GM21786 (cell line): Measurements from ENCODE around the gene SORCS1.

Source experiments
- ATAC-seq: cut with Tn5 transposase; IDR thresholded peaks from one replicate; pipeline ENCODE4 v1.9.1; 2021; ENCODE audit not compliant: unreplicated experiment

The SORCS1 gene

DNA sequence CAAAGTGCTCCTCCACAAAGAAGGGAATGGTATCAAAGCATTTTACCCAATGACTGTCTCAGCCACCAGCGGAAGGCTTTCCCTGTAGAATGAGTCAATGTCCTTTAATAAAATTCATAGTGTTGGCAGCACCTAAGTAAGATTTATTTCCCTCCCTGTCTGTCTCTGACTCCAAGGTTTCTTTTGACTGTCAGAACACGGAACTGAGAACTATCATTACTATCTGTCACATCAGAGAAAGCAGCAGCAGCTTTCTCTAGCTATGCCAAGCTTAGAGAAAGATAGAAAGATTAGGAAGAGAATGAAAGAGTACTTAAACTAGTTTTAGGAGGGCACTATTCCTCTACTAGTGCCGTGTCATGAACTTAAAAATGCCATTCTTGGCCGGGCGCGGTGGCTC lies 400.1 kb downstream of the SORCS1 start:
- ATAC-seq, result no peak

DNA sequence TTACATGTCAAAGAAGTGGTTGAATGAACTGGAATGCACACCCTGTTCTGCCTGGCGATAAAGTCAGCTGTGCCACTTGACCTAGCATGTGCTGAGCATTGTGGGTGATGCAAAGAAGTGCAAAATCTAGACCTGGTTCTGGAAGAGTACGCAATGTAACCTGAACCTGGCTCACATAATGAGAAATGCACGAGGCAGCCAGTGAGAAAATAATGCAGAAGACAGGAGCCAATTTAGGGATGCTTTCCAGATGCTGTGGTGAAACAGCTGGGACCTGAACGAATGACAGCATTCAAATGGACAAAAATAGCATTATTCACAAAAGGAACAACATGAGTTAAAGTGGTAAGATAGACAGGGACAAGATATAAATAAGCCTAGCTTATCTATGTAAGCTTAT lies 402.6 kb downstream of the SORCS1 start:
- no peak for ATAC-seq

DNA sequence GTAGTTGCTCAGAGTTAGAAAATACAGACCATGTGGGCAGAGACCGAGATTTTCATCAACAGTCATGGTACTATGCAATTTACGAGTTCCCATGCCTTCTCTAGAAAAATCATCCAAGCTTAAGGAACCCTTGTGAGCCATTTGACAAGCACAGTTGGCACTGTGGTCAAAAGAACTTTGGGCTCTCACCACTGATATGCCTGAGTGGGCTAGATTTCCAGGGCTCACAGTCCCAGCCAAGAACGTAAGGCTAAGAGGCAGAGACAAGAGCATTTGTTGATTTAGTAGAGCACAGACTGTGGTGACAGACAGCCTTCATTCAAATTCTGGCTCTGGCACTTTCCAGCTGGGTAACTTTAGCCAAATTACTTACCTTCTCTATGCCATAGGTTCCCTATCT lies 407.0 kb downstream of the SORCS1 start:
- no peak for ATAC-seq

DNA sequence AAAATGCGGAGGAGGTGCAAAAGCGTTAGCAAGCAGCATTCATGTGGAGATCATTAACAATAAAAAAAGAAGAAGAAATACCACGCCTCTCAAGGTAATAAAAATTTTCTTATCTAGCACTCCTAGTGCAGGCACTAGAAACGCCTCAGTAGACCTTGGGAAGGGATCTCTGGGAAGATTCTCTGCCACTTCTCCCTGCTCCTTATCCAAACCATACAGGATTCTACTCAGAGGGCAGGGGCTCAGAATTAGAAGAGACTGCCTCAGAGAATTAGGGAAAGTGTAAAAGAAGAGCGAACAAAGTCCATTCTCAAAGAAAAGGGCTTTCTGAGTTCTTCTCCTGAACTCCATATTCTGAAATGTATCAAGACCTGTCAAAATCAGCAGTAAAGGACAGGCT lies 413.4 kb downstream of the SORCS1 start:
- no peak for ATAC-seq

DNA sequence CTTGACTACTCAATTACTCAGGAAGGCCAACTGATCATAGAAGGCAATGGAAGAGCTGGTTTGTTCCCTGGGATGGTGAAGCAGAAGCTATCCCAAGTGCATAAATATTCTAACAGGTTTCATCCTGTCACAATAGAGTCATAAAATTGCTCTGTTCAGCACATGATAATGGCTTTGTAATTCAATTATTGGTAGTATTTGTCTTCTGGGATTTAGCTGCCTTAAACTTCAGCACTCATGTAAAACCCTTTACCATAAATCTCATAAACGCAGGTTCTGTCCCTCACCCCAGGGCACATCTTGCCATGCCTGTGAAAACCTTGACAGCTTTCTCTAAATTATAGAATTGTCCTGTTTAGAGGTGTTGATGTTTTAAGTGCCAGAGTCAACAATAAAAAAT lies 417.6 kb downstream of the SORCS1 start:
- ATAC-seq, result no peak

DNA sequence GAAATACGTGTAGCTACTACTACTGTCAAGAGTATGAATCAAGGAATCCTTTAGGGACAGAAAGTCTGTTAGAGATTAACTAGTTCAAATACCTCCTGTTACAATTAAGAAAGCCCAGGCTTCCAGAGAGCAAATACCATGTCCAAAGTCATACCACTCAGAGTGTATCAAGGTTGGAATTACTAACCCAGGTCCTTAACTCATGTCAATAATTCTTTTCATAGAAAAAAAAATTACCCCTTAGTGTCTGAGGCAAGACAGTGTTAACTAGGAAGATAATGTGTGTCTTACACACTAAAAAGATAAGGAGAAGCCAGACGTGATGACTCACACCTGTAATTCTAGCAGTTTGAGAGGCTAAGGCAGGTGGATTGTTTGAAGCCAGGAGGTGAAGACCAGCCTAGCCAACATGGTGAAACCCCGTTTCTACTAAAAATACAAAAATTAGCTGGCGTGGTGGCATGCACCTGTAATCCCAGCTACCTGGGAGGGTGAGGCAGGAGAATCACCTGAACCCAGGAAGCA lies 423.4 kb downstream of the SORCS1 start:
- no peak for ATAC-seq

DNA sequence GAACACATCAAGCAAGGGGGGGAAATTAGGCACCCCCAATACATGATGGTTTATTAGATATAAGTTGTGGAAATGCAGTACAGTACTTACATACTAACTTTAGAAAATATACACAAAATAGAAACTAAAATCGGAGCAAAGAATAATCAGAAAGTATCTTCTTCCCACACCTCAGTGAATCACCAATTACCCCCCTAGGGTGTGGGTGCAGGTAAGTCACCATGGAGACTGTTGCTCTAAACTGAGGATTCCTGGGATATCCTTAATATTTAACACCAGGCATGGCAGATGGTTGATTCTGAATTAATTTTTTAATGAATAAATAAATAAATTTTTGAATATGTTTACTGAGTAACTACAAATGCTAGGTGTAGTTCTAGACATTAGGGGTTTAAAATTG lies 424.4 kb downstream of the SORCS1 start:
- ATAC-seq, result no peak

DNA sequence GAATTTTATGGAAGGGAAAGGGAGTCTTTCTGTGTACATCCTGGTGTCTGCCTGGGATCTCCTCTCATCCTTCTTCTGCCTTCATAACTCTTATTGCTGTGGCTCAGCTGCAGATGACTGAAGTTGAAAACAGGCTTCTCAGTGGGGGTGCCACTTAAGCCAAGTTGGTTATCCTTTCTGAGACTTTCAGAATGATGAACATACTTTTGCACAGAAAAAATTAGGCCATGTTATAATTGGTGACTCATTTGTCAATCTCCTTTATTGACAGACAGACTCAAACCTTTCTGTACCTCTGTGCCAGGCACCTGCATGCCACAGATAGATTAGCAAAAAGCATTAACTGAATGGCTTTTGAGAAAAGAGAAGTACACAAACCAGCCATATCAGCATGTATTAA lies 430.3 kb downstream of the SORCS1 start:
- ATAC-seq, result no peak

DNA sequence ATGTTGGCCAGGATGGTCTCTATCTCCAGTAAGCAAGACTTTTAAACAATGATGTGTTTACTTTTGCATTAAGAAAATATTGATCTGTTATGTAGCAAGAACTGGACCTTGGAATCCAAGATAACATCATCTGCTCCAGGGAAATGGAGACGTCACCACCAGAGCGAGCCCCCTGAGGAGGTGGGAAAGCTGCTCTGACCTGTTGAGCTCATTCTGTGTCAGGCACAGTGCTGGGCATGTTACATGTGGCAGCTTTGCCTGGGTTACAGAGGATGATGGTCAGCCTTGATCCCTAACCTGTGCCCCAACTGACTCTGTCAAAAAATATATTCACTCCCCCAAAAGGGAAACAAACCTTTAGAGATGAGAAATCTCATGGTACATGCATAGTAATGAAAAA lies 436.3 kb downstream of the SORCS1 start:
- no peak for ATAC-seq

DNA sequence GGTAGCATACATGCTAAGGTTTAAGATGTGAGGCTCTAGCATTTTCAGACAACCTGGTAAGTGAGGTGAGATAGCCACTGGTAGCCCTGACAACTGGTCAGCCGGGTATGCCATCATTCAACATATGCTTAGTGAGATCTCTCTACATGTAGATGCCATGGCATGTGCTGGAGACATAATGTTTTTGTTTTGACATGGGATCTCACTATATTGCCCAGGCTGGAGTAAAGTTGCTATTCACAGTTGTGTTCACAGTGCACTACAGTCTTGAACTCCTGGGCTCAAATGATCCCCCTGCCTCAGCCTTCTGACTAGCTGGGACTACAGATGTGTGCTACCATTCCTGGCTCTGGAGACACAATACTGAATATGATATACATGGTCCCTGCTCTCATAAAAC lies 437.3 kb downstream of the SORCS1 start:
- ATAC-seq, result no peak

DNA sequence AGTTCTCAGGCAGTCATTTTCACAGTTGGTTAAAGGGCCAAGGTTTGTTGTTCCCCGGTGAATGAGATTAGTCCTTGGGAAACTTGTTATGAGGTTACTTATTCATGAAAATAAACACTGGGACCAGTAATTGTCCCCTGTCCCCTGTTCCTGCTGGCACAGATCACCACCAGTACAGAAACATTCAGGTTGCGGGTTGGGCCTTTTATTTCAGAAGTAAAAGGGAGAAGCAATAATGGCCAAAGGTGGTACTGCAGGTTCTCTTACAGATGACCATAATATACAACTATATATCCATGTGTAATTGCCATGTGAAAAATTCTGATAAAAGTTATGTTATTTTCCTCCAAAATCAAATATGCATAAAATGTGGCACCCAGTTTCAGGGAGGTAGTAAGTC lies 442.0 kb downstream of the SORCS1 start:
- no peak for ATAC-seq

DNA sequence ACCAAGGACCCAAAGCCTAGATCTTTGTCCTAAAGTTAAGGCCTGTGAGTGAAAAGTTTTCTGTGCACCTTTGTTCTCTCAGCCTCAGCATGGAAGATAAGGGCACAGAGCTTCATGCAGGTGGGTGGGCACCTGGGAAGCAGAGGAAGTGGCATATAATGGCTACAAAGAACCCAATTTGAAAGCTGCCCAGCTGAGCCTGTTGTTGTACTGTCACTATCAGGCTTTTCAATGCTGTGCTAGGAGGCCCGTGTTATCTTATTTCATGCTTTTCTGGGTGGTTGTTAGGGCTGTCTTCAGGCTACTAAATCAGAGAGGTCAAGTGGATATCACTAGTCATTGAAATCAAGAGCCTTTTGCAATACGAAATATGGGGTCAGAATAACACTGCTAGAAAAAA lies 443.8 kb downstream of the SORCS1 start:
- ATAC-seq, result no peak

DNA sequence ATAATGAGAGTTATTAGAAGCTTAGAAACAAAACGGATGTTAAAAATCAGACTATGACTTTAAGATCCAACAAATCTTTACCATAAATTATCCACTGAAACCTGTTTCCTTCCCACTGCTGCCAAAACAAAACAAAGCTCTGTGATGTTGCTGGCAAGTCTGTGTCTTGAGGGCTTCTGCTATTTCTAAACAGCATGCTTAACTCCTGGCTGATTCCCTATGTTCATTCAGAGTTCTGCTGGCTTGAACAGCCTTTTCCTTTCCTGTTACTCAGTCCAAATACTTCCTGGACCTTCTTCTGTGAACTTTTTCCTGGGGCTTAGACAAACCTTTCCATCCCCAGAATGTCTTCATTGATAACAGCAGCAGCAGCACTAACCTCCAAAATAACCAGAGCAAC lies 448.1 kb downstream of the SORCS1 start:
- no peak for ATAC-seq

DNA sequence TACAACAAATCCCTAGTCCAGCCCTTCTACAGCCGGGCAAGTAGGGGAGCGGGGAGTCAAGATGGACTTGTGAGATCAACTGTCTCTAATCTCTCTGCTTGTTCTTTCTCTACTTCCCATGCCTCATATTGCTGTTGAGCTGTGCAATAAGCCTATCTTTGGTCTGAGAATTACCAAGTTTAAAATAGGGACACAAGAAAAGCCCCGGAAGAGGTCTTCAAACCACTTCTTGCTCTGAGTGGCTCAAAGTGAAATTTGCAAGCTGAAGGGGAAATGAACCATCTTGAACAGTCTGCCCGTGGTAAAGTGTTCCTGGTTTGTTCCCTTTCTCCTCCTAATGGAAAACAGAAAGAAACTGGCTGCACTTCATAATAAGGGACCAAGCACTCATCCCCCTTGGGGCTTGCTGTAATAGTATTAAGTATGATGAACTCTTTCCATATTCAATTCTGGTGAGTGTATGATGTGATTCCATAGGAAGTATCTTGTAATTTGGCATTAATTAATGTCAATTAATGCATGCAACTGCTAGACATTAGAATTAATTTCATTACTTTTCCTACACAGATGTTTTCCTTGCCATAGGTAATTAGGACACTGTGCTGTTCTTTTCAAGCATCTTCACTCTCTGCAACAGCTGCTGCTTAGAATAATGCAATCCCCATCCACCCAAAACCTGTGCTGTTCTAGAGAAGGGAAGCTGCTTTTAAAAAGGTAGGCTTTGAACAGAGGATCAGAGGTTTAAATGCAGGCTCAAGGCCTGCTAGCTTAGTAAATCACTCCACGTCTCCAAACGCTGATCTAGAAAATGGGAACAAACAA lies 449.6 kb downstream of the SORCS1 start:
- no peak for ATAC-seq

DNA sequence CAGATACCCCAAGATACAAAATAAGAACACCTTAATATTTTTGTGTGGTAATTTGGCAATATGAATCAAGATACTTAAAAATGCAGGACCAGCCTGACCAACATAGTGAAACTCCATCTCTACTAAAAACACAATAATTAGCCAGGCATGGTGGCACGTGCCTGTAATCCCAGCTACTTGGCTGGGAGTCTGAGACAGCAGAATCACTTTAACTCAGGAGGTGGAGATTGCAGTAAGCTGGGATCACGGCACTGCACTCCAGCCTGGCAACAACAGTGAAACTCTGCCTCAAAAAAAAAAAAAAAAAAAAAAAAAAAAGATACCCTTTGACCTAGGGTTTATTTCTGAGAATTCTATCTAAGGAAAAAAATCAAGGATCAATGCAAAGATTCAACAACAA lies 450.7 kb downstream of the SORCS1 start:
- no peak for ATAC-seq

DNA sequence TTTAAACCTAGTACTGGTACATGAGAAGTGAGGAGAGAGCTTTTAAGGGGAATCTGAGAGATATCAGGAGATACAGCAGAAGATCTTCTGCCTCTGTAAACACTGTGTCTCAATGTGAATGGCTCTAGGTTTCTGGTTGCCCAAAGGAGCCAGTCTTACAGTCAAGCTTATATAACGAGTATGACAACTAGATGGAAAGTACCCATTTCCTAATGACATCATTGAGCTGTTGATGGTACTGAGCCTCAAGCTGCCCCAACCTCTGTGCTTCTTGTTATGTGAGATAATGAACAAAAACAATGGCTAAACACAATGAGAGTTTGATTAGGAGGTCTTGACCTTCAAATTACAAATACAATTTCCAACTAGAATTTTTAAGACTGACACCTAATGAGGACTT lies 451.5 kb downstream of the SORCS1 start:
- no peak for ATAC-seq

DNA sequence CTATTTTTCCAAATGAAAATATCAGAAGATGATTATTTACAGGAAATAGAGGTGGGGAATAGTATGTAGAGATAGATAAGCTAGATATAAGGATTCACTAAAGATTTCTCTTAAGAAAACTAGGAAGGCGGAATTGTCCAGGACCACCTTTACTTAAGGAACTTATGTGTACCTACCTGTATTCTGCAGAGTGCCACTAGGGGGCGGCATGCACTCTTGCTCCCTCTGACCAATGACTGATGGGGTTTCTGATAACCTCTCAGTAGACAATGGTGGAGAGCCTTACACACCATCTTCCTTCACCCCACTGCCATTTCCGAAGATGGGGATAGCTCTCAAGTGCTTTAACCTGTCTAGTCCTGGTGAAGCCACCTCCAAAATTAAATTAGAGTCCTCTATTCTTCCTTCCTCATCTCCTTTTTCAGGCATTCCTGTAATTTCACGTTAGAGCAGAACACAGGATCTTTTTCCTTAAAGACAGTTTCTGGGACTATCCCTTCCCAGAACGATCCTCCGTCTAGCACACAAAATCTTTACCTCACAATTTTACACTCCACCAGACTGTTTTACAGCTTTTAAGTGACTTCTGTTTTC lies 453.1 kb downstream of the SORCS1 start:
- peak; percentile 78 for ATAC-seq

DNA sequence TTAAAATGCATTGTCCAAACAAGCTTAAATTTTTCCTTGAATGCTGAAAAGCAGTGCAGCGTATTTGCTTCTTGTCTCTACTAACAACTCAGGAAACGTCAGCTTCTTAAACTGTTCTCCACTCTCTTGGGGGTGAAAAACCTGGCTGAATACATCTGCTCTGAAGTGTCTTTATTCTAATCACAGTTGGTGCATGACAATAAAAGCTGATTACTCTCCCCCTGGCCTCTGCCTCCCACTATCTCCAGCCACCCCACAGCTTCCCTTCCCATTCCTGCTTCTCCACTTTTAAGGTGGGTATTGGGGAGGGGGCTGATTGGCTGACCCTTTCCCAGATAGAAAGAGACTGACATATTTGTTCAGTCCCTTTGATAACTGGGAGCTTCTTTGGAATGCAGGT lies 456.0 kb downstream of the SORCS1 start:
- no peak for ATAC-seq

DNA sequence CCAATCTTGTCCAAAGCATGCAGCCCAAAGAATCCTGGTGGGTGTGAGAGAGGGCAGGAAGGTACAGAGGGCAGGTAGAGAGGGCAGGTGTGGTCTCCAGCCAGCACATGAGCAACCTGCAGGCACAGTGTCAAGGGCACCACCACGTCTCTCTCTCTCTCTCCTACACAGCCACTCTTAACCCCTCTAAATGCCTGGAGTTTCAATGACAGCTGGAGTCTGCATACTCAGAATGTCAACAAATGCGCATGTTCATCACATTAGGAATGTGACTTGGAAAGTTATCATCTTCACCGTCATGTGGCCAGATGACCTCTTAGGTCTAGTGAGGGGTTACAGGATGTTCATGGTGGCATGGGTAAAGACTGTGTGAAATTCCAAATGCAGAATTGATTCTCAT lies 456.8 kb downstream of the SORCS1 start:
- ATAC-seq, result no peak

DNA sequence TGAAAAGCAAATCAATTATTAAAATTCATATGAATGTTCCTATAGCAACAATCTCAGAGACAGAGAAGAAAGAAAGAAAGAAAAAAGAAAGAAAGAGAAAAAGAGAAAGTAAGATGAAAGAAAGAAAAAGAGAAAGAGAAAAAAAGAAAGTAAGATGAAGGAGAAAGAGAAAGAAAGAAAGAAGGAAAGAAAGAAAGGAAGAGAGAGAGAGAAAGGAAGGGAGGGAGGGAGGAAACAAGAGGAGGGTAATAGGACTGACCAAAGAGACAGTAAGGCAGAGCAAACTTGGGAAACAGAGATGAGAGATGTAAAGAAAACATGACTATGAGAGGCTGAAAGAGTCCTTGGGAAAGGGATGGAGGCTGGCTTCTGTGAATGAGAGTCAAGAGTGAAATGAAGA lies 458.4 kb downstream of the SORCS1 start:
- ATAC-seq, result no peak

DNA sequence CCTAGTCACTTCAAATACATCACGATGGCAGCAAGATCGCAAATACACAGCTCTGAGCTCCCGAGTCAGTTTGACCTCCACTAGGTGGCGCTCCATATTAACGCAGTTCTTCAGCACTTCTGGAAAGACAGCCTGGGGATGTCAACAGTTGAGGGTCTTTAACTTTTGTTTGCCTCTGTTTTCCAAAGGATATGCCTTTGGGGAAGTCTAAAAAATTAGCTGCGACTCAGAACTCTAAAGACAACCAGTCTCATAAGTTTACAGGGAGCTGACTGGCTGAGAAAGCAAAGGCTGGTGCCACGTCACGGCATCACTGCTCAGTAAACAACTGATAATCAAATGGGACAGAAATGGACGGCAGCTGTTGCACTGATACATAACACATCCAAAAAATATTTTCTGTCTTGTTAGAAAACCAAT lies 458.8 kb downstream of the SORCS1 start:
- ATAC-seq, result peak; percentile 82

DNA sequence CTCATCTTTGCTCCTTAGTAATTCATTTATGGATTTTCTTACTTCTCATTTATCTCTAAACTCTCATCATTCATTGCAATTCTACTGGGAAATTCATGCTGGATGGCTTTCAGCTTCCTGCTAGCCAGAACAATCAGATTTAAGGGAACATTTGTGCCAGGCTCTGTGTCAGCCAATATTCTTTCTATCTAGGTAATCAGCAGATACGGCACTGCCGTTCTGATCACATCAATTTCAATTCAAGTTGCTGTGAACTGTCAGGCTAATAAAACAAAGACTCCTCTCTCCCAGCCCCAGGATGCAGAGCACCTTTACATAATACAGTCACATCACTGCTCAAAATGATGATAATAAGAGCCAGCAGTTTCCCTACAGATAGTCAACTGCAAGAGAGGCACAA lies 468.3 kb downstream of the SORCS1 start:
- no peak for ATAC-seq

DNA sequence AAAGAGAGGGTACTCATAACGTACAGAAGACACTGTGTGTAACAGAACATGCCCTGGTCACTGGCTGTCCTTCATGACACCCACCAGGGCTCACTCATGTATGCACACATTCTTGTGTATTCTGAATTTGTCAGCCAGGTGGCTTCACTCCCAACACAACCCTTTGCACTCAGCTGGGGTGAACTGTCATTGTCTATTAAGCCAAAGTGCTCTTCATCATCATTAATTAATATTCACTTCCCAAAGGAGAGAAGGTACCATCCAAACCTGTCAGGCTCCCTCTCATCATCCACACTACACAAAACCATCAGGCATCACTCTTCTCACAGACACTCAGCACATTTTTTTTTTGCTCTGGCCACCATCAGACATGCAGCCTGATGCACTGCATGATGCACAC lies 469.8 kb downstream of the SORCS1 start:
- ATAC-seq, result no peak
